Measurements from ENCODE around the gene LGR6.
"Not testable (repeated sequence)": the region's sequence is repeated elsewhere in the genome, so short reads cannot be mapped to it uniquely, and the experiment has no call there.

The LGR6 gene

DNA sequence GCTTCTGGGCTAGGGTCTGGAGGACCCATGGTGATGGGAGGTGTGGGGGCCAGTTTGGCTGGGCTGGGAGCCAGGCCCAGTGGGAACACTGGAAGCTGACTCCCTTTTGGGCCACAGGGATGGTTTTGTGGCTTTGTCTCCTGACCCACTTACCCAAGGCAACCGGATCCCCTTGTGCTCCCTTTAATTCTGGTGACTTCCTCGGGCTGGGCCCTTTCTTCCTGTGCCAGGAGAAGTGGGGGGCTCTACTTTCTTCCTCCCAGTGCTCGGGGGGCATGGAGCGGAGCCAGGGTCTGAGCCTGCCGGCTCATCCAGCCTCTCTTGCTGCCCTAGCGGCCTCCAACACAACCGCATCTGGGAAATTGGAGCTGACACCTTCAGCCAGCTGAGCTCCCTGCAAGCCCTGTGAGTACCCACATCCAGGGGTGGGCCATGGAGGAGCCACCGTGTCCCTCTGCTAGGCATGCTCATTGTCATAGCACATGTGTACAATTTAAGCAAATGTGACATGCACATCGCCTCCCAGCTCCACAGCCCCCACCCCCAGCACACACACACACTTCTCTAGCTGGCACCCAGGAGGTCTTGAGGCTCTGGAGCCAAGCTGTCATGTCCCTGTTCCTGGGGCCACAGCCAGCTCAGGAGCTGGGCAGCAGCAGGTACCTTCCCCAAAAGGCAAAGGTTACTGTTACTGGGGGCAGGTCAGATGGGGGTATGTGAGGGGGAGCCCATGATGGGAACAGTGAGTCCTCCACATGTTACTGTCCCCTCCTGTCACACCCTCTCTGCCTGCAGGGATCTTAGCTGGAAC, 113.1 kb downstream of the LGR6 start:
- no peak for DNase-seq

DNA sequence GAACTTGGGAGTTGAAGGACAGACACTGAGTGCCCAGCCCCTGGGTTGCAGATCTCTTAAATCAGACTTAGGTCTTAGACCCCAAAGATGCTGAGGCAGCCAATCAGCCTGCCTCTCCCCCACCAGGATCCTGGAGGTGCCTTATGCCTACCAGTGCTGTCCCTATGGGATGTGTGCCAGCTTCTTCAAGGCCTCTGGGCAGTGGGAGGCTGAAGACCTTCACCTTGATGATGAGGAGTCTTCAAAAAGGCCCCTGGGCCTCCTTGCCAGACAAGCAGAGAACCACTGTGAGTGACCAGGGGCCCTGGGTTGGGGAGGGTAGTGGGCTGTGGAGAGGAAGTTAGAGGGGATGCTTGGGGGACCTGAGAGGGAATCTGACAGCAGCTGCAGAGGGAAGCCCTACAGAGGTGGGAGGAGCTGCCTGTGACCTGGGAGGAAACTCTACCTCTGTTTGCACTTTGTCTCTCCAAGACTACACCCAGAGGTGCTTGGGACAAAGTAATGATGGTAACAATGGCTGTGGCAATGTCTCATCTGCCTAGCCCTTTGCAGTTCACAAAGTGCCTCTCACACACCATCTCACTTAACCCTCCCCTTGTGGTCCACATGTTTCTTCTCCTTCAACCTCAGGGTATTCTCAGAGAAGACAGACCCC, 116.6 kb downstream of the LGR6 start:
- DNase-seq = no peak

DNA sequence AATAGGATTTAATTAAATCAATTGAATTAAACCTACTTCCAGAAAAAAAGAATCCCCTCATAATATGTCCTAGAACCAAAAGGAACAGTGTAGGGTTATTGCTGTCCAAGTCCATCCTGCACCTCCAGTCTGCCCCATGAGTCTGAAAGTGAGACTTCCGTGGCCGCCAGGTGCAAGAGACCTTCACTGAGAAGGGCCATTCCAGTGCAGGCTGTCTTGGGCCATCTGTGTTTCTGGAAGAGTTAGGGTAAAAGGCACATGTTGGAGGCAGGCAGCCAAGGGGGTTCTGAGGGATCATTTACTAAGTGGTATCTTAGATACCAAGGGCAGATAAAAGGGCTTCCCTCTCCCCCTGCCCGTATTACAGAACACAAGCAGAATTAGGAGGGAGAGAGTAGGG, 117.1 kb downstream of the LGR6 start:
- no peak for DNase-seq

DNA sequence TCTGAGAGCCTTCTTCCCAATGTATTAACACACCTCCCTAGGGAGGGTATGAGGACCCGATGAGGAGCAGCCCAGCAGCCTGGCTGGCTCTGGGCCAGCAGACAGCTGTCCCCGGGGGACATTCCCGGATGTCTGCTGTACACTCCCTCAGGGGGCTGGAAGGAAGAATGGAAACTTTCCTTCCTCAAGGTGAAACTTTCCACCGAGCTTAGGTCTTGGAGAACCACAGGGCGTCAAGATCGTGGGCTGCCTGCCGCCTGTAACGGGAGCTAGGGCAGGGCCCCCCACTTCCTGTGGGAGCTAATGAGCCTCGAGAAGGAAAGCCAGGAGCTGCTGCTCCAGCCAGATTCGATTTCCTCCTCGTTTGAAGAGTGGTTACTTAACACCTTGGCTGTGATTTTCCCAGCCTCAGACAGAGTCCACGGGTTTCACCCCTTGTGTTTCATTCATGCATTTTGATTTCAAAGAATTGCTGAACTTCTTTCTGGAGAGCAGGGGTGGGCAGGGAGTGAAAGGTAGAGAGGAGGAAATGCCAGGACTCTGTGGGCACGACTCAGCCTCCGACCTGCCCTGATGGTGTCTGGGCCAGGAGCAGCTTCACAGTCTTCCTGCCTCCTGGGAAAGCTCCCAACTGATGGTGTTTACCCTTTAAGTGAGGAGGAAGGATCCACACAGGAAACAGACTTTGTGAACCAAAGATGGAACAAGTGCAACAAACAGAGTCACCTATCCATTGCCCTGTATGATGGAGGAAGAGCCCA, 118.5 kb downstream of the LGR6 start:
- DNase-seq = peak in 1 of 2 experiments; percentile 15

DNA sequence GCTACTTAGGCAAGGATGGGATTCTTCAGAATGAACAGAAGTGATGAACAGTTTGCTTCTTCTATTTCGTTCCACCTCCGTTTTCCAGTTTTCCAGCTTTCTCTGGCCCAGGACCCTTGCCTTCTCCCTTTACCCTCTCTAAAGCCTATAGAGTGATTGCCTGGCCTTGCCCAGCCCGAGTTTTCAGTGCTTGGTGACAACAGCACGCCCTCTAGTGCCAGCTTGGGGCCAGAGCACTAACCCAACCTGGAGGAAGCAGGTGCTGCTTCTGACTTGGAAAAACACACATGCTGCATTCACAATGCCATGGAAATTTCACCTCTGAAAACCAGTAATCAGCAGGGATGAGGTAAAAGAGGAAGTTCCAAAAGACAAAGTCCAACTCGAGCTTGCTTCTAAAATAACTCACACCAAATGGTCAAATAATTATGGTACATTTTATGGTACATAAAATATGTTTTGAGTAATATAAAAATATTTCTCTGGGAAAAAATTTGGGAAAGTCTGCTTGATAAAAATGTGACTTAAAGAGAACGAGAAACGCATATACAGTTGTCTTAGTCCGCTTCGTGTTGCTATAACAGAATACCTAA, 122.1 kb downstream of the LGR6 start:
- peak; percentile 66 to 82 for DNase-seq

DNA sequence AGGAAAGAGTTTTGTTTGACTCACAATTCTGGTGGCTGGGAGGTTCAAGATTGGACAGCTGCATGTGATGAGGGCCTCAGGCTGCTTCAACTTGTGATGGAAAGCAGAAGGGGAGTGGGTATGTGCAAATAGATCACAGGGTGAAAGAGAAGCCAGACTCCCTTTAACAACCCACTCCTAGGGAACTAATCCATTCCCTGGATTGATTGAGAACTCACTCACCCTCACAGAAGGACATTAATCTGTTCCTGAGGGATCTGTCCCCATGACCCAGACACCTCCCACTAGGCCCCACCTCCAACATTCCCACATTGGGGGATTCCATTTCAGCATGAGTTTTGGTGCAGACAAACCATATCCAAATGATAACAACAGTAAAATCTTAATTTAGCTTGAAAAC, 122.6 kb downstream of the LGR6 start:
- DNase-seq = no peak

DNA sequence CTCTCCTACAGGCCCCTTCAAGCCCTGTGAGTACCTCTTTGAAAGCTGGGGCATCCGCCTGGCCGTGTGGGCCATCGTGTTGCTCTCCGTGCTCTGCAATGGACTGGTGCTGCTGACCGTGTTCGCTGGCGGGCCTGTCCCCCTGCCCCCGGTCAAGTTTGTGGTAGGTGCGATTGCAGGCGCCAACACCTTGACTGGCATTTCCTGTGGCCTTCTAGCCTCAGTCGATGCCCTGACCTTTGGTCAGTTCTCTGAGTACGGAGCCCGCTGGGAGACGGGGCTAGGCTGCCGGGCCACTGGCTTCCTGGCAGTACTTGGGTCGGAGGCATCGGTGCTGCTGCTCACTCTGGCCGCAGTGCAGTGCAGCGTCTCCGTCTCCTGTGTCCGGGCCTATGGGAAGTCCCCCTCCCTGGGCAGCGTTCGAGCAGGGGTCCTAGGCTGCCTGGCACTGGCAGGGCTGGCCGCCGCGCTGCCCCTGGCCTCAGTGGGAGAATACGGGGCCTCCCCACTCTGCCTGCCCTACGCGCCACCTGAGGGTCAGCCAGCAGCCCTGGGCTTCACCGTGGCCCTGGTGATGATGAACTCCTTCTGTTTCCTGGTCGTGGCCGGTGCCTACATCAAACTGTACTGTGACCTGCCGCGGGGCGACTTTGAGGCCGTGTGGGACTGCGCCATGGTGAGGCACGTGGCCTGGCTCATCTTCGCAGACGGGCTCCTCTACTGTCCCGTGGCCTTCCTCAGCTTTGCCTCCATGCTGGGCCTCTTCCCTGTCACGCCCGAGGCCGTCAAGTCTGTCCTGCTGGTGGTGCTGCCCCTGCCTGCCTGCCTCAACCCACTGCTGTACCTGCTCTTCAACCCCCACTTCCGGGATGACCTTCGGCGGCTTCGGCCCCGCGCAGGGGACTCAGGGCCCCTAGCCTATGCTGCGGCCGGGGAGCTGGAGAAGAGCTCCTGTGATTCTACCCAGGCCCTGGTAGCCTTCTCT, 124.6 kb downstream of the LGR6 start:
- DNase-seq = no peak

DNA sequence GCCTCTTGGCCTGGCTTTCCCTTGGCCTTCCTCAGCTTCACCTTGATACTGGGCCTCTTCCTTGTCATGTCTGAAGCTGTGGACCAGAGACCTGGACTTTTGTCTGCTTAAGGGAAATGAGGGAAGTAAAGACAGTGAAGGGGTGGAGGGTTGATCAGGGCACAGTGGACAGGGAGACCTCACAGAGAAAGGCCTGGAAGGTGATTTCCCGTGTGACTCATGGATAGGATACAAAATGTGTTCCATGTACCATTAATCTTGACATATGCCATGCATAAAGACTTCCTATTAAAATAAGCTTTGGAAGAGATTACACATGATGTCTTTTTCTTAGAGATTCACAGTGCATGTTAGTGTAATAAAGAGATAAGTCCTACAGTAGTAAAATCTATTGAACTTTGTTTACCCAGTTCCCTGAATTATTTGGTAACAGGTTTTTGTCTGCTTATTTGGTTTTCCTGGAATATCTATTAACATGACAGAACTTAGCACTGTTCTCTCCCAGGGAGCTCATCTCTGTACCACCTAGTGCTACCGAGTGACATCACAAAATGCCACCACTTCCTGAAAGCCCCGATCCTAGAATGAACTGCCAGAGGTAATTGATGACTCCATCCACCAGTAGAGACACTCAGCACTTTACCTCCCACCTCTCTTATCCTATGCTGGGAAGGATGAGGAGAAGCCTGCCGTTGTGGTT, 125.9 kb downstream of the LGR6 start:
- no peak for DNase-seq

DNA sequence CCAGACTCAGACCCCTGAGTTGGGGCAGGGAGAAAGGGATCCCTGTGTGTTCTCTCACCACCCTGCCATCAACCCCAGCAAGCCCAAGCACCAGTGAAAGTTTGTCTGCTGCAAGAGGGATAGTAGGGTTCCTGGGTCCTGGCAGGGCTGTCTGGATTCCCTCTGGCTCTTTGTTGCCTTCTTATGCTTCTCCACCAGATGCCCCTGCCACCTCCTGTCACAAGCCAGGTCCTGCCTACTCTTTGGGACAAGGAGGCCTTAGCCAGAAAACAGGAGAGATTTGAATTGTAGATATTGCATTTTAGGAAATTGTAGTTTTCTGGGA, 126.4 kb downstream of the LGR6 start:
- no peak for DNase-seq

DNA sequence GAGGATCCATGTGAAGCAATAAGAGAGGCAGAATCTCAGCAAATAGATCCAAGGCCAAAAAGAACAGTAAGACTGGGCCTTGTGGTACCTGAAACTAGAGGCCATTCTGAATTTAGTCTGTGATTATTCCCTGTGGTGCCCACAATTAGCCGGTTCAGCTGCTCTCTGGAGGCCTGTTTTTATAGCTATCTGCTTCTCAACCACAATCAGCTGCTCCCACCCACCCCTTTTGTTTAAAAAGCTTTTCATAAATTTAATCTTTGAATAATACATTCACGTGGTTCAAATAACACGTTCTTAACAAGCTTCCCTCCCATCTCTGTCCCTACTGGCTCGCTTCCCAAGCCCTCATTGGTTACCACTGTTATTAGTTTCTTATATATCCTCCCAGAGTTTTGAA, 130.1 kb downstream of the LGR6 start:
- DNase-seq = no peak

DNA sequence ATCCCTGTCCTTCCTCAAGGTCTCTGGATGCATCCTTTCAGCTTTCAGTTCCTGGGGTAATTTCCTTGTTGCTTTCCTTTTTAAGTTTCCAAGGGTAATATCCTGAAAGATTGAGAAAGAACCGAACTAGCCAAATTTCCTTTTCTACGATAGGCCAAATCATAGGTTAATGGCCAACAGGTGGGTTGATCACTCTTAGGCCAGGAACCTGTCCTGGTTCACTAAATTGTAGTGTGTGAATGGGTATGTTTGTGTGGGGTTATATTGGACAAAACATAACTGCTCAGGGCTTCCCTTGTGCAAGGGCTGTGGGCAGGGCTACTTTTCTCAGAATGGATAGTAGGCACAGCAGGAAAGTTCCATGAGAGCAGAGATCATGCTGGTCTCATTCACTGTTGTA, 131.0 kb downstream of the LGR6 start:
- no peak for DNase-seq

DNA sequence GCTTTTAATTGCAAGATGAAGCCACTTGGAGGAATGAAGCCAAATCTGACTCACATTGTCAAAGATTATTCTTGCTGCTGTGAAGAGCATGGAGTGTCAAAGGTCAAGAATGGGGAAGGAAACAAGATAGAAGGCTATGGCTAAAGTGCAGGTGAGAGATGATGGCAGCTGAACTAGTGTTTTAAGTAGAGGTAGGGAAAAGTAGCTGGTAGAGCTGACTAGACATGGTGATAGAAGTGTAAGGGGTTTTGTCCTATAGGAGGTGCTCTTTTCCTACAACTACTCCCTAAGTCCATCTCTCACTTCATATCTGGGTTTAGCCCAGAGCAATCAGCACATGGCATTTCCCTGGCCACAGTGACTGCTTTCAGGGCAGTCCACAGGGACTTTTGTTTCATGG, 136.3 kb downstream of the LGR6 start:
- no peak for DNase-seq

DNA sequence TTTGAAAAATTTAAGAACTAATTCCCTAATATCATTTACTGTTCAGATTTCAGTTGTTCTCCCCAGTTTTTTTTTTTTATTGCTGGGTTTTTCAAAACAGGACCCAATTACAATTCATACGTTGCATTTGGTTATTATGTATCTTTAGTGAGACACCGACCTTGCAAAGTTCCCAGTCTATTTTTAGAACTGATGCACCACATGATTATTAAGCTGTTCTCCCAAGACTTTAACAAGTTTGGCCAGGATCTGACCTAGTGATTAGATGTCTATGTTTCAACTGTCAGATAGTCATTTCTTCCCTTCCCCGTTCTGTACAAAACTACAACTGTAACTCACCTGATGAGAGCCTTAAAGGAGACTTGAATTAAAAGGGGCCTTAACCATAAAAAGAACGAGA, 140.3 kb downstream of the LGR6 start:
- DNase-seq = no peak

DNA sequence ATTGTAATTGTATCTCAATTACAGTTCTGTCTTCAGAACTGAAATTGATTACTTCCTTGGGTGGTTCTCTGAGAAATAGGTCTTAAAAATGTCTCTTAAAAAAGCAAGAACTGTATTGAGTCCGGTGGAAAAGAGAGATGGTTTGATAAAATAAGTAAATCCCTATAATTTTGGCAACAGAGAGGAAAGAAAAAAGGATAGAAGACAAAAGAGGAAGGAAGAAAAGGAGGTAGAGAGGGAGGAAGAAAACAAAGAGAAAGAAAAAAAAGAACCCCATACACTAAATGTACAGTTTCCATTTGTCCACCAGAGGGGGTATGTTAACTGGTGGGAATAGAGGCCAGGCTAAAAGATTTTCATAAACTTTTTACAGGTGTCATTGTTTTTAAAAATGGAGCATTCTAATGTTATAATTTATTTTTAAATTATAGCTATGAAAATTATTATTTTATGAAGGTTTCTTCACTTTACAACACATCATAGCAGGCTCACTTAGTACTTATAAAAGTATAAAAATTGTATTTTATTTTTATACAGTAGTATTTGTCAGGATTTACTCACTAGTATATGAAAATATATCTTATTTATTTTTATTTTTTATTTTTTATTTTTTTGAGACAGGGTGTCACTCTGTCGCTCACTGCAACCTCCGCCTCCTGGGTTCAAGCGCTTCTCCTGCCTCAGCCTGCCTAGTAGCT, 150.2 kb downstream of the LGR6 start:
- DNase-seq = peak; percentile 58 to 79

DNA sequence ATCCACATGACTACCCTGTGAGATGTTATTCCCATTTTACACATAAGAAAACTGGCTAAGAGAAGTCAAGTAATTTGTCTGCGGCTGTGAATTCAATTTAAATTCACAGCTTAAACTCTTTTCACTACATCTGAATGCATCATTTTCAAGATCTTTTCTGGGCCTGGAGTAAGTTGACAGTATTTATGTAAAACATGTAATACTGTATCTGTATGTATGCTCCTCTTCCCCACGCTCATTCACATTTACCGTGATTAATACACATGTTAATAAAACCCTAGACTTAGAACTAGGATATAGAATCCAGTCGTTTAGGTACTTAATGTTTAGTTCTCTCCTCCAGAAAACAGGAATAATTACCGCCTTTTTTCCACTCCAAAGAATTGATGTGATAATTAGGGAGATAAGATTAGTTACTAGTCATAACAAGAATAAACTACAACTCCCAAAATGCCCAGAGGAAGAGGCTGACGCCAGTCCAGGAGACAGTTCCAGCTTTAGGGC, 154.5 kb downstream of the LGR6 start:
- no peak for DNase-seq

DNA sequence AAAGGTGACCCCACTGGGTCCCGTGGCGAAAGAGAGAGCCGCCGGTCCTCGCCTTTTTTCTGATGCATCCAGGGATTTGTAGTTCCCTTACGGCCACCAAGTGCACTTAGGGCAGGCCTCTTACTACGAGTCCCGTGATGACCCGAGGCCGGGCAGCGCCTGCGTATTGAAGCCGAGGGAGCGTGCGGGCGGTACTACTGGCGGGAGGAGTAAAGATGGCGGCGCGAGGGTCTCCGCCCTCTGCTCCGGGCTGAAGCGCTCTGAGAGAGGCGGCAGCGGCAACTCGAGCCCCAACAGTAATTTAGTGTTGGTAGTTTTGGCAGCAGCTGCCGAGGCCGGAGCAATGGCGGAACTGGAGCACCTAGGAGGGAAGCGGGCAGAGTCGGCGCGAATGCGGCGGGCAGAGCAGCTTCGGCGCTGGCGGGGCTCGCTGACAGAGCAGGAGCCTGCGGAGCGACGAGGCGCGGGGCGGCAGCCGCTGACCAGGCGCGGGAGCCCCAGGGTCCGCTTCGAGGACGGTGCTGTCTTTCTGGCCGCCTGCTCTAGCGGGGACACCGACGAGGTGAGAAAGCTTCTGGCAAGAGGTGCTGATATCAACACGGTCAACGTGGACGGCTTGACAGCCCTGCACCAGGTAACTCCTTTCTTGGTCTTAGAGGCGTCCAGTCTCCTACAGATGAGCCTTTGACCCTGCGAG, 155.1 kb downstream of the LGR6 start, which contains the start of gene PPP1R12B:
Gene PPP1R12B (plus strand): TSS at position 191 of the 697 bp plus-strand sequence. CDS start 153 bp downstream, at position 344.
- DNase-seq = peak; percentile 96 to 99

DNA sequence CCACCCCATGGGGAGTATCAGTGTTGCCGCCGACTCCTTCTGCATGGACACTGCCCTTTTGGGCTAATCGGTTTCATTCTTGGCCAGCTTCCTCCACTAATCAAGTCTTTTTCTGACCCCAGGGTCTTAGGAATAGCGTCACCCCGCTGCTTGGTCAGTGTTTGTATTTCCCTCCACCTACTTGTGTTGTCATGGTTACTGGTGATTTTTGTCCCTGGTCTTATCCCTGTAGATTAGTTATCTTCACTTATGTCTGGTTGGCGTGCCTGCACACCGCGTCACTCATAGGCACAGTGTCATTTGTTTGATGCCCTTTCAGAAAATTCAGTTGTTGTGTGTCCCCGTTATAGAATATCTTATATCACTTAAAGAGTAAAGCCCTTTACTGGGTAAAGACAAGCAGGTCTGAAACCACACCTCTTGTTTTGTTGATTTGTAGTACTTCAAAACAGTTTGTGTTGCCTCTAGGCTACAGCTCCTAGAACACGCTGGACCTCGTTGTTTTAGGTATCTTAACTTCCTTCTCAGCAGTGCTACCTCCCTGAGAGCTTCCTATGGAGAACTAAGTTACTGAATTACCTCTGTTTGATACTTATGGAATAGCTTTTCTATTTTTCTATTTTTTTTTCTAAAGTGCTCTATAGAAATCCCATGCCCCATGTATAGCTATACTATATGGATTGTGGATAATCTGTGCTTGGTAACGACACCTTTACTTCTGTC, 155.8 kb downstream of the LGR6 start:
- DNase-seq = no peak

DNA sequence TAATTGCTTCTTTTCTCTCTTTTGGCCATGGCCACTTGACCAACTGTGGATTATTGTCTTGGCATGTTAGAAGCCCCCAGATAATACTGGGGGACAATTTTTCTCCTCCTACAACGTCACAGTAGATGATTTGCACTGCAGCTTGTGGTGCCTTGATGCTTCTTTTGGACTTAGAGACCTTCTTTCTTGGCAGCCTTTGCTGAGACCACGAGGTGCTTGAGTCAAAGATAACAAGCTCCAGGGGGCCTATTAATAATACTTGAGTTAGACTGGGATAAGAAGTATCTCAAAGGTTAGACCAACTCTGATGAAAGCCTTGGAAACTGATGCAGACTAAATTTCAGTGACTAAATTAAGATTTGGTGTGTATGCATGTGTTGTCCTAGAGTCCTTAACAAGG, 158.1 kb downstream of the LGR6 start:
- no peak for DNase-seq

DNA sequence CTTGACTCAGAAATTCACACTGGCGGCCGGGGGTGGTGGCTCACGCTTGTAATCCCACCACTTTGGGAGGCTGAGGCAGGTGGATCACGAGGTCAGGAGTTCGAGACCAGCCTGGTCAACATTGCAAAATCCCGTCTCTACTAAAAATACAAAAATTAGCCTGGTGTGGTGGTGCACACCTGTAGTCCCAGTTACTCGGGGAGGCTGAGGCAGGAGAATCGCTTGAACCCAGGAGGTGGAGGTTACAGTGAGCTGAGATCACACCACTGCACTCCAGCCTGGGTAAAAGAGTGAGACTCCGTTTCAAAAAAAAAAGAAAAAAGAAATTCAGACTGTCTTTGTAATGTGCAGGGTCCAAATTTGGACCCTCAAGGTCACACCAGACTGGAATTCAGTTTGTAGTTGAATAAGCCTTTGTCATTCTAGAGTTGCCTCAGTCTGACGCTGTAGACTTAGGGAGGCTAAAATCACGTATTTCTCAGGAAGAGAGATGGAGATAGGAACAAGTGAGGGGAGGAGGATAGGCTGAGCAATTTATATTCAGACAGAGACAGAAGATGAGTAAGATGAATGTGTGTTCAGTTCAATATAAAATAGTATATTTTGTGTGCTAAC, 159.1 kb downstream of the LGR6 start:
- DNase-seq = not testable (repeated sequence)

Data from NCI-H446 (cell line).